Kidney (tissue), 14 donors: ENCODE measurements around the gene GPR107. TPM values are rescaled to one million over a fixed set of nuclear protein-coding genes. Genes with fewer than 3 reads are reported as not detected.

ENCODE experiments used
- DNase-seq, 5 donors: peaks; one replicate each; pipeline ENCODE4 v3.0.0-alpha.2; 2013 to 2020
- FAIRE-seq: peaks from 2 replicates; lab custom pipeline; 2012; peaks lifted over from hg19 to GRCh38; lab: Jason Lieb, UNC
- H3K27ac ChIP-seq, 2 donors: one replicate each; pipeline ENCODE4 v1.7.0; 2013; ENCODE audit warnings: low read depth in 2 of 2, low read length in 2 of 2, inconsistent platforms in 1 of 2
- H3K27me3 ChIP-seq: one replicate; pipeline ENCODE4 v1.7.1; 2013; ENCODE audit warnings: low read length, inconsistent platforms; ENCODE audit not compliant: control insufficient read depth, insufficient read depth
- H3K36me3 ChIP-seq, 3 donors: one replicate each; pipeline versions ENCODE4 v1.7.0 to v1.7.1; 2013; ENCODE audit warnings: low read length in 3 of 3, control low read depth in 1 of 3, inconsistent platforms in 1 of 3; ENCODE audit not compliant: insufficient read depth in 3 of 3, control insufficient read depth in 2 of 3
- H3K4me1 ChIP-seq, 3 donors: one replicate each; pipeline versions ENCODE4 v1.7.0 to v1.7.1; 2013; ENCODE audit warnings: low read length in 3 of 3, inconsistent platforms in 1 of 3, low read depth in 1 of 3; ENCODE audit not compliant: control insufficient read depth in 2 of 3, insufficient read depth in 2 of 3
- H3K4me3 ChIP-seq, 3 donors: one replicate each; pipeline versions ENCODE4 v1.7.0 to v1.8.1; 2013; ENCODE audit warnings: low read length in 3 of 3, control low read depth in 1 of 3, inconsistent platforms in 1 of 3
- H3K9ac ChIP-seq, 3 donors: one replicate each; pipeline versions ENCODE4 v1.7.0 to v1.7.1; 2013; ENCODE audit warnings: low read length in 3 of 3, control low read depth in 1 of 3, inconsistent platforms in 1 of 3
- H3K9me3 ChIP-seq, 3 donors: one replicate each; pipeline versions ENCODE4 v1.7.0 to v1.7.1; 2013; ENCODE audit warnings: low read length in 3 of 3, control low read depth in 1 of 3, inconsistent platforms in 1 of 3; ENCODE audit not compliant: control insufficient read depth in 2 of 3, insufficient read depth in 1 of 3
- CTCF ChIP-seq: IDR thresholded peaks from 3 replicates; pipeline ENCODE4 v1.5.1; 2012; ENCODE audit warnings: mild to moderate bottlenecking, moderate library complexity, borderline replicate concordance; ENCODE audit not compliant: insufficient read depth; ENCODE audit errors: extremely low read depth
- intact Hi-C: fragments of 100-400 bp; cut with DNase I; formaldehyde crosslinking; loops from one replicate; pipeline ENCODE4 v1.11.1; 2022
- polyA plus RNA-seq: library from polyadenylated mRNA; stranded (reverse); fragments of 350-450 nt; fragmentation: Illumina TruSeq; extraction: RNeasy Lipid Tissue Mini Kit (QIAGEN cat#74804); gene quantifications from one replicate; pipeline ENCODE4 v1.2.3, GENCODE V29; 2014; ENCODE audit warnings: low read depth, low replicate concordance; ENCODE audit not compliant: insufficient read depth
- total RNA-seq: library from RNA; stranded (reverse); fragmentation: NEBNext Ultra II Directional; extraction: Animal tissue kit (Norgen Biotek cat#: 25700); gene quantifications from one replicate; pipeline ENCODE4 v1.2.1, GENCODE V29; 2021
- donor health status: control.
- donor health status: control.
- donor health status: control.
- donor health status: control.
- donor health status: control.
- donor health status: DM: yes; HTN: yes; CAD: no.
- donor health status: Normal renal cell carcinoma (clear cell type).

The GPR107 gene
- total and polyA plus RNA-seq, 2 donors from 2014 or later, result 18.0 to 45.6 TPM

GRCh38 chr9:130036099-130036498 is 17.6 kb upstream of the GPR107 start:
- TF ChIP-seq CTCF, result no peak
- Histone ChIP-seq H3K4me3 (no peak overlapping the region), H3K27me3 (no peaks in the 10 kb centered on the region), H3K27ac (no peak overlapping the region), H3K9ac (no peak overlapping the region), H3K9me3 (no peaks in the 10 kb centered on the region), H3K36me3 (no peaks in the 10 kb centered on the region), H3K4me1 (peaks cover 0 to 5% (median 2%) of the 10 kb centered on the region in 3 donors)
- FAIRE-seq (no peak), DNase-seq (no peak)
- intact Hi-C loops, result no loop called here

- H3K27ac ChIP-seq, result no peak overlapping the region
- DNase-seq (no peak), FAIRE-seq (no peak)
- TF ChIP-seq CTCF, result no peak
- H3K27me3 ChIP-seq, result no peaks in the 10 kb centered on the region
- no peaks in the 10 kb centered on the region for H3K36me3 ChIP-seq
- H3K4me3 ChIP-seq, result no peak overlapping the region
- no peaks in the 10 kb centered on the region for H3K9me3 ChIP-seq
- intact Hi-C loops, result no loop called here
- H3K9ac ChIP-seq, result no peak overlapping the region
- H3K4me1 ChIP-seq, result peaks cover 0 to 6% (median 5%) of the 10 kb centered on the region in 3 donors
These were observed 14.1 kb upstream of the GPR107 start for GRCh38 chr9:130039528-130040147.

- Histone ChIP-seq H3K27ac (peak overlapping the region in 1 of 2 donors; percentile 18), H3K4me1 (peaks cover 0 to 6% (median 4%) of the 10 kb centered on the region in 3 donors), H3K36me3 (no peaks in the 10 kb centered on the region), H3K9me3 (no peaks in the 10 kb centered on the region), H3K9ac (peak overlapping the region in 2 of 3 donors; percentile 48 to 78), H3K27me3 (no peaks in the 10 kb centered on the region), H3K4me3 (peak overlapping the region in 2 of 3 donors; percentile 82 to 84)
- DNase-seq (no peak), FAIRE-seq (no peak)
- intact Hi-C loops, result no loop called here
- TF ChIP-seq CTCF, result no peak
These were observed 12.6 kb upstream of the GPR107 start for GRCh38 chr9:130040984-130041647.
